Thoracic aorta (tissue), 2 donors: Measurements from ENCODE around the gene PRKAR1A. TPM values are rescaled to one million over a fixed set of nuclear protein-coding genes. Genes with fewer than 3 reads are reported as not detected.
"Not testable (repeated sequence)": the region's sequence is repeated elsewhere in the genome, so short reads cannot be mapped to it uniquely, and the experiment has no call there.

Experiments used
- ATAC-seq: fragments of 150-250 bp; one replicate; pipeline ENCODE4 v1.8.0; 2017; ENCODE audit warnings: low read depth; ENCODE audit not compliant: insufficient number of reproducible peaks, low FRiP score
- DNase-seq: peaks from one replicate; pipeline ENCODE4 v3.0.0-alpha.2; 2020; ENCODE audit warnings: low spot score
- H3K27ac ChIP-seq, 2 donors: fragments of 200-600 bp; sonication (generic); 1 replicate in 1 of 2; 2 replicates in 1 of 2; pipeline ENCODE4 v1.5.1; 2016; ENCODE audit warnings: mild to moderate bottlenecking in 2 of 2, moderate library complexity in 2 of 2
- H3K27me3 ChIP-seq: fragments of 200-600 bp; sonication (generic); replicated peaks from 2 replicates; pipeline ENCODE4 v1.6.0; 2016; ENCODE audit warnings: mild to moderate bottlenecking; ENCODE audit not compliant: insufficient read depth
- H3K36me3 ChIP-seq: fragments of 200-600 bp; sonication (generic); one replicate; pipeline ENCODE4 v1.5.1; 2016
- H3K4me1 ChIP-seq, 2 donors: fragments of 200-600 bp; sonication (generic); 1 replicate in 1 of 2; 2 replicates in 1 of 2; pipeline versions ENCODE4 v1.5.1 to v1.6.0; 2016; ENCODE audit warnings: low read depth in 2 of 2, mild to moderate bottlenecking in 1 of 2; ENCODE audit not compliant: control insufficient read depth in 1 of 2
- H3K4me3 ChIP-seq: fragments of 200-600 bp; sonication (generic); 2 replicates; pipeline ENCODE4 v1.5.1; 2016; ENCODE audit warnings: mild to moderate bottlenecking
- H3K9me3 ChIP-seq: fragments of 200-600 bp; sonication (generic); 2 replicates; pipeline ENCODE4 v1.5.1; 2016
- total RNA-seq, 2 donors: library from RNA; depleted of rRNA; stranded (reverse); fragments of >200 nt; gene quantifications; one replicate each; pipeline versions ENCODE4 v1.1.0 to v1.2.3, GENCODE V29; 2016
- TF ChIP-seq, protein P1 (sequence below): fragments of 200-600 bp; sonication (generic); IDR thresholded peaks from one replicate; pipeline ENCODE4 v1.5.1; 2019; ENCODE audit warnings: antibody characterized with exemption

PRKAR1A gene
- total RNA-seq, 2 donors from 2014 or later = 345 to 412 TPM

DNA sequence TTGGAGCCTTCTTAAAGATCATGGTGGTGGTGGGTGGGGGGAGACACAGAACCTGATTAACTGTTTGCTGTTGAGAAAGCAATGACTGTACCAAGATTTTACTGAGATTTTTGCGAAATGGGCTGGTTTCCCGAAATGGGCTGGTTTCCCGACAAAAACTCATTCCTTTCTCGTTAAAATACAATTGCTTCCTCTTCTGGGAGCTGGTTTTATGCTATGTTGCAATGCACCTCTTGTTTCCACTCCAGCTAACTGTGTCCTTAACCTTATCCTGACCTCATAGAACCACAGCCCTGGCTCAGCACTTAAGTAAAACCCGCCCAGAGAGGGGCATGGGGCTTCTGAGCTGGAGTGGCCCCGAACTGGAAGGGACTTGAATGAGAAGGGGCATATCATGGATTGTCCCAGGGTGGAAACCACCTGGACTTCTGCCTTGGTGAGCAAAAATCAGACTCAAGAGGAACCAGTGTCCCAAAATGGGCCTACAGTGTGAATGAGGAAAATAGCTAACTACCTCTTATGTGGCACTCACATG, 68.1 kb downstream of the PRKAR1A start:
- Histone ChIP-seq H3K27ac (peak overlapping the region in 1 of 2 donors; percentile 5), H3K4me1 (no peaks in the 10 kb centered on the region), H3K27me3 (no peaks in the 10 kb centered on the region), H3K4me3 (no peak overlapping the region), H3K36me3 (no peaks in the 10 kb centered on the region), H3K9me3 (no peaks in the 10 kb centered on the region)
- TF ChIP-seq, protein P1, sequence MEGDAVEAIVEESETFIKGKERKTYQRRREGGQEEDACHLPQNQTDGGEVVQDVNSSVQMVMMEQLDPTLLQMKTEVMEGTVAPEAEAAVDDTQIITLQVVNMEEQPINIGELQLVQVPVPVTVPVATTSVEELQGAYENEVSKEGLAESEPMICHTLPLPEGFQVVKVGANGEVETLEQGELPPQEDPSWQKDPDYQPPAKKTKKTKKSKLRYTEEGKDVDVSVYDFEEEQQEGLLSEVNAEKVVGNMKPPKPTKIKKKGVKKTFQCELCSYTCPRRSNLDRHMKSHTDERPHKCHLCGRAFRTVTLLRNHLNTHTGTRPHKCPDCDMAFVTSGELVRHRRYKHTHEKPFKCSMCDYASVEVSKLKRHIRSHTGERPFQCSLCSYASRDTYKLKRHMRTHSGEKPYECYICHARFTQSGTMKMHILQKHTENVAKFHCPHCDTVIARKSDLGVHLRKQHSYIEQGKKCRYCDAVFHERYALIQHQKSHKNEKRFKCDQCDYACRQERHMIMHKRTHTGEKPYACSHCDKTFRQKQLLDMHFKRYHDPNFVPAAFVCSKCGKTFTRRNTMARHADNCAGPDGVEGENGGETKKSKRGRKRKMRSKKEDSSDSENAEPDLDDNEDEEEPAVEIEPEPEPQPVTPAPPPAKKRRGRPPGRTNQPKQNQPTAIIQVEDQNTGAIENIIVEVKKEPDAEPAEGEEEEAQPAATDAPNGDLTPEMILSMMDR = no peak
- ATAC-seq = no peak
- no peak for DNase-seq

DNA sequence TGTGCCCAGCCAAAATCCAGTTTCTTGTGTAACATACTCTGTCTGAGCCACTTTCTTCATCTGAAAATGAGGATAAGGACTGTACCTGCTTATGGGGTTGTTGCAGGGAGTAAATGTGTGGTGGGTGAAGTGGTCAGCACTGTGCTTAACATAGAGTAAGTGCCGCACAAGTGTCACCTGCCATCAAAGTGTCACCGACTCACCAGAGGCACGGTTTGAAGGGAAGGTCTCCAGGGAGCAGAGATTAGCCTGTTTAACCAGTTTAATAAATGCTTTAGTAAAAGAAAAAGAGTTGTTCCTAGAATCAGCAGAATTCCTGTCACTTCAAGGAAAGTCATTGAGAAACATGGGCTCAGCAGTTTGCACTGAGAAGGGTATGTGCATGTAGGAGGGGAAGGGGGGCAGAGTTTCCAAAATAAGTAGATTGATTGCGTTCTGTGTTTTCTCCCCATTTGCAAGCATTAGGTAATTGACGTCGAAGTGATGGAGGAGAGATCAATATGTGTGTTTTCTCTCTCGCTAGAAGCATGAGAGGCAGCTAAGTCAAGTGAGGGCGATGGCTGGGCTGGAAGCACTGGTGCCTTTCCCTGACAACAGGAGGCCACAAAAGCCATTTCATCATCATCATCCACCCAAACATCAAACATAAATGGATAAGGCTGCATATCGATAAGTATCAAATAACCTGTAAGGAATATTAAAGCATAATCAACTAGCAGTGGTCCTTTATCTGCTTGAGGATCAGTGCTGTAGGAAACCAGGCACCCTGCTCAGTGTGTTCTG, 69.8 kb downstream of the PRKAR1A start:
- TF ChIP-seq, protein P1 = no peak
- Histone ChIP-seq H3K9me3 (no peaks in the 10 kb centered on the region), H3K27me3 (no peaks in the 10 kb centered on the region), H3K27ac (no peak overlapping the region), H3K36me3 (no peaks in the 10 kb centered on the region), H3K4me3 (no peak overlapping the region), H3K4me1 (no peaks in the 10 kb centered on the region)
- no peak for ATAC-seq
- no peak for DNase-seq

DNA sequence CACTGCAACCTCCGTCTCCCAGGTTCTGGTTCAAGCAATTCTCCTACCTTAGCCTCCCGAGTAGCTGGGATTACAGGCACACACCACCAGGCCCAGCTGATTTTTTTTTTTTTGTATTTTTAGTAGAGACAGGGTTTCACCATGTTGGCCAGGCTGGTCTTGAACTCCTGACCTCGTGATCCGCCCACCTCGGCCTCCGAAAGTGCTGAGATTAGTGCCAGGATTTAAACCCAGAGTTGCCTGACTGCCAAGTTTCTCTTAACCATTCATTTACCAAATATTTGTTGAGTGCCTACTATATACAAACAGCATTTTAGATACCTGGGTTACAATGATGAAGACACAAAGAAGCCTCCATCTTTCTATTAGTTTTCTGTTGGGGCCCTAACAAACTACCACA, 70.6 kb downstream of the PRKAR1A start:
- not testable (repeated sequence) for H3K27ac ChIP-seq, DNase-seq, H3K27me3 ChIP-seq, H3K36me3 ChIP-seq, H3K4me3 ChIP-seq, ATAC-seq, H3K9me3 ChIP-seq, H3K4me1 ChIP-seq

DNA sequence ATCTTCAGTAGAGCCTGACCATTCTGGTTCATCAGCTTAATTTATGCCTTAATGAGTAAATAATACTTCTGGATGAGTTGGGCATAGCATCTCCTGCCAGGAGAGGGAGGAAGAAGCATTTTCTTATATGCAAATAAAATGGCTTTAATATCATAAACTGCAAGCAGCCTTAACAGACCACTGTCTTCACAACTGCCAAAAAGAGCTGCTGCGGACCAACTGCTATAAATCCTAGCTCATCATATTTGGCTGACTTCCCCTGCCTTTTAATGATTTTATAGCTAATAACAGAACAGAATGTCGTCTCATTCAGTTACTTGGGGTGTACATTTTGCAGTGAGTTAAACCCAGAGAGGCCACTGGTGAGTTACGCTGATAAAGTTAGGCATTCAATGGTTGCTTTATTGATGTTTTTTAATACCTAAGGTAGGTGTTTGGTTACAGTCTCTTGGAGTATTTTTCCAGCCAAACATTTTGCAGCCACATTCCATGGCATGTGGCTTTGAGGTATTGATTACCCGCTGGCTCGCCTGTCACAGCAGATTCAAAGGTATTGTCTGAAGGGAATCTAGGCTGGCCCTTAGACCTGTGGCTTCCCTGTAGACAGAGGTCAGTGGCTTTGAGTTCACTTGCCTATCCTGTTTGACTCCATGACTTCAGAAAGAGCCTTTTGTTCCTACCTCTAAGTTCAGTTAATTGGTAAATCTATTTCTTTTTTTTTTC, 72.5 kb downstream of the PRKAR1A start:
- H3K36me3 ChIP-seq = no peaks in the 10 kb centered on the region
- no peaks in the 10 kb centered on the region for H3K27me3 ChIP-seq
- H3K4me3 ChIP-seq = no peak overlapping the region
- no peak for DNase-seq
- no peak for ATAC-seq
- no peak overlapping the region for H3K27ac ChIP-seq
- H3K4me1 ChIP-seq = no peaks in the 10 kb centered on the region
- no peaks in the 10 kb centered on the region for H3K9me3 ChIP-seq
- TF ChIP-seq, protein P1 = no peak

DNA sequence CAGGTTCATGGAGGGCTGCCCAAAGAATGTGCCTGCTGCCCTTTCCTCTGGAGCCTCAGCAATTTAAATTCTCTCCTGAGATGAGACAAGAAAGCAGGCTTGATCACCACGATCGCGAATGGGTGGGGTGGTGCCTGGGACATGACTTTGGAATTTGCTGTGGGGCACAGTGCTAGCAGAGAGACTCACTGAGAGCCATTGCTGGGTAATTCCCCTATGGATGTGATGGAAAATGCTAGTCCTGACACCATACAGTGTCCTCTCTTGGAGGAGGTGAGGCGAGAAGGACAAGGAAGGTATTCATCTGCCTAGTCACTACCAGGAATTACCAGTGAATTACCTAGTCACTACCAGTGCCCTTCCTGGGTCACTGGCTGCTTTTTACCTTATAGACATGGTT, 73.4 kb downstream of the PRKAR1A start:
- Histone ChIP-seq H3K36me3 (no peaks in the 10 kb centered on the region), H3K4me3 (no peak overlapping the region), H3K27me3 (no peaks in the 10 kb centered on the region), H3K27ac (no peak overlapping the region), H3K4me1 (no peaks in the 10 kb centered on the region), H3K9me3 (no peaks in the 10 kb centered on the region)
- DNase-seq = no peak
- TF ChIP-seq, protein P1 = no peak
- no peak for ATAC-seq
